Natural killer cell (primary cell): ENCODE data around the gene SRP9. TPM values are rescaled to one million over a fixed set of nuclear protein-coding genes. Genes with fewer than 3 reads are reported as not detected.

ENCODE experiments used
- ATAC-seq, 3 donors: fragments of 150-1000 bp in 2 of 3; fragments of 200-7000 bp in 1 of 3; cut with Tn5 transposase; 1 replicate in 1 of 3; 2 replicates in 2 of 3; pipeline ENCODE4 v1.10.0; 2021; ENCODE audit warnings: mild to moderate bottlenecking in 2 of 3, moderate library complexity in 2 of 3
- DNase-seq, 2 donors: peaks; one replicate each; pipeline versions ENCODE4 v3.0.0 to v3.0.0-alpha.2; 2013 to 2021; ENCODE audit warnings: mixed read lengths in 1 of 2
- H3K27ac ChIP-seq: one replicate; pipeline ENCODE4 v1.5.1; 2013; ENCODE audit warnings: mild to moderate bottlenecking, low read length
- H3K27me3 ChIP-seq: one replicate; pipeline ENCODE4 v1.6.1; 2013; ENCODE audit warnings: low read length; ENCODE audit not compliant: control insufficient read depth, insufficient read depth
- H3K36me3 ChIP-seq: one replicate; pipeline ENCODE4 v1.6.1; 2013; ENCODE audit warnings: low read length; ENCODE audit not compliant: control insufficient read depth, insufficient read depth
- H3K4me1 ChIP-seq: one replicate; pipeline ENCODE4 v1.6.1; 2013; ENCODE audit warnings: low read length; ENCODE audit not compliant: control insufficient read depth, insufficient read depth
- H3K4me3 ChIP-seq: one replicate; pipeline ENCODE4 v1.5.1; 2013; ENCODE audit warnings: low read length
- H3K9me3 ChIP-seq: one replicate; pipeline ENCODE4 v1.6.1; 2013; ENCODE audit warnings: low read length; ENCODE audit not compliant: control insufficient read depth, insufficient read depth
- H3K27ac Mint-ChIP-seq, 2 donors: one replicate each; pipeline ENCODE4 v1.8.0; 2022; ENCODE audit warnings: mild to moderate bottlenecking in 2 of 2, mixed read lengths in 2 of 2, moderate library complexity in 1 of 2
- H3K27me3 Mint-ChIP-seq, 2 donors: one replicate each; pipeline ENCODE4 v1.8.0; 2022; ENCODE audit warnings: low read depth in 2 of 2, mixed read lengths in 2 of 2
- H3K36me3 Mint-ChIP-seq: one replicate; pipeline ENCODE4 v1.8.0; 2022; ENCODE audit warnings: mixed read lengths
- H3K4me1 Mint-ChIP-seq, 2 donors: one replicate each; pipeline ENCODE4 v1.8.0; 2022; ENCODE audit warnings: mixed read lengths in 2 of 2
- H3K4me3 Mint-ChIP-seq: one replicate; pipeline ENCODE4 v1.8.0; 2022; ENCODE audit warnings: mild to moderate bottlenecking, moderate library complexity, mixed read lengths
- H3K9me3 Mint-ChIP-seq, 2 donors: one replicate each; pipeline ENCODE4 v1.8.0; 2022; ENCODE audit warnings: mixed read lengths in 2 of 2
- CTCF ChIP-seq: fragments of 200-600 bp; IDR thresholded peaks from one replicate; pipeline ENCODE4 v1.8.0; 2022; ENCODE audit warnings: antibody characterized with exemption
- WGBS: methylation state at CpG from one replicate; pipeline ENCODE4 v1.1.7; 2013; ENCODE audit warnings: missing lambda C conversion rate; ENCODE audit not compliant: insufficient coverage; 5-methylcytosine and 5-hydroxymethylcytosine counted together
- intact Hi-C: fragments of 100-400 bp; cut with micrococcal nuclease; formaldehyde crosslinking; loops from one replicate; pipeline ENCODE4 v1.14.2; 2022
- total RNA-seq, 4 donors: library from RNA; stranded (reverse); fragments of 120-200 nt in 1 of 4; gene quantifications; one replicate each; pipeline versions ENCODE4 v1.2.3 to v1.2.4, GENCODE V29; 2013 to 2022

The SRP9 gene
- total RNA-seq, 3 donors from 2014 or later (not counting 1 experiment from before 2014, with no cell fraction given), result 83.1 to 116 (median 93.0) TPM

DNA sequence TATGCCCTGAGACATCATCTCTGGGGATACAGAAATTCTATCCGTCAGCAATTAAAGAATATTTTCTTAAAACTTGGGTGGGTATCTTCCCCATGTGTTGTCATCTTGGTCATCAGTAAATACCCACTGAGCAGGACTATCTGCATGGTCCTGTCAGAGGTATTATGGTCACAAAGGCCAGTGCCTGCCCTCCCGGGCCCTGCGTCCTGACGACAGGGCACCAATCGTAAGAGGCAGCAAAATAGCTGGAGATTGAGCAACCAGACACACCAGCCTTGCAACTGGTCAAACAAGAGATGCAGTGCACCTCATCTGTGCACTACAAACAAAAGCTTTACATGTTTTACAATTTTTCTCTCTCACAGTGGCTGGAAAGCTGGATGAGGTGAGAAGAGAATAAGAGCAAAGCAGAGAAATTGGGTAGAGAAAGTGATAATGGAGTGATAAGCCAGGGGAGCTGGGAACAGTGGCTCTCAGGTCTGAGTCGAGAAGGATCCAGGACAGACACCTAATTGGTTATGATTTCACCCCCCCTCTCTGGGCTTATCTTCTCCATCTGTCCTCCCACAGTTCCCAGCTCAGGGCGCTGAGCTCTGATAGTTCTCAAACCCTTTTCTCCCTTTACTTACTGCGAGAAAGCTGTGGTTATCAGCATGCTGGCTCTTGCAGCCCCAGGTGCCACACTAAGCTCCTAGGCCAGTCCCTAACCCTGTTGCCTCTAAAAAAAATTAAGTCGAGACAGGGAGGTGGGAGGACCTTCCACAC is 8.8 kb upstream of the SRP9 start:
- Mint-ChIP-seq H3K27me3 (no peaks in the 10 kb centered on the region), H3K36me3 (no peaks in the 10 kb centered on the region), H3K27ac (no peak overlapping the region), H3K4me1 (no peaks in the 10 kb centered on the region), H3K9me3 (no peaks in the 10 kb centered on the region), H3K4me3 (no peak overlapping the region)
- no peak for ATAC-seq
- Histone ChIP-seq H3K9me3 (no peaks in the 10 kb centered on the region), H3K27me3 (no peaks in the 10 kb centered on the region), H3K27ac (no peak overlapping the region), H3K4me3 (no peak overlapping the region), H3K4me1 (no peaks in the 10 kb centered on the region), H3K36me3 (no peaks in the 10 kb centered on the region)
- DNase-seq, result no peak
- WGBS, result 86% methylated on average over 9 of the region's 9 CpGs
- TF ChIP-seq CTCF, result no peak
- intact Hi-C loops, result no loop called here

GRCh38 chr1:225769687-225770086 is 7.9 kb upstream of the SRP9 start:
- Histone ChIP-seq H3K4me3 (no peak overlapping the region), H3K4me1 (no peaks in the 10 kb centered on the region), H3K27me3 (no peaks in the 10 kb centered on the region), H3K9me3 (no peaks in the 10 kb centered on the region), H3K27ac (no peak overlapping the region), H3K36me3 (no peaks in the 10 kb centered on the region)
- TF ChIP-seq CTCF, result no peak
- Mint-ChIP-seq H3K9me3 (no peaks in the 10 kb centered on the region), H3K4me3 (no peak overlapping the region), H3K27ac (no peak overlapping the region), H3K27me3 (no peaks in the 10 kb centered on the region), H3K36me3 (no peaks in the 10 kb centered on the region), H3K4me1 (no peaks in the 10 kb centered on the region)
- ATAC-seq (no peak), DNase-seq (no peak)
- 84% methylated on average over 5 of the region's 5 CpGs for WGBS
- intact Hi-C loops, result no loop called here

DNA sequence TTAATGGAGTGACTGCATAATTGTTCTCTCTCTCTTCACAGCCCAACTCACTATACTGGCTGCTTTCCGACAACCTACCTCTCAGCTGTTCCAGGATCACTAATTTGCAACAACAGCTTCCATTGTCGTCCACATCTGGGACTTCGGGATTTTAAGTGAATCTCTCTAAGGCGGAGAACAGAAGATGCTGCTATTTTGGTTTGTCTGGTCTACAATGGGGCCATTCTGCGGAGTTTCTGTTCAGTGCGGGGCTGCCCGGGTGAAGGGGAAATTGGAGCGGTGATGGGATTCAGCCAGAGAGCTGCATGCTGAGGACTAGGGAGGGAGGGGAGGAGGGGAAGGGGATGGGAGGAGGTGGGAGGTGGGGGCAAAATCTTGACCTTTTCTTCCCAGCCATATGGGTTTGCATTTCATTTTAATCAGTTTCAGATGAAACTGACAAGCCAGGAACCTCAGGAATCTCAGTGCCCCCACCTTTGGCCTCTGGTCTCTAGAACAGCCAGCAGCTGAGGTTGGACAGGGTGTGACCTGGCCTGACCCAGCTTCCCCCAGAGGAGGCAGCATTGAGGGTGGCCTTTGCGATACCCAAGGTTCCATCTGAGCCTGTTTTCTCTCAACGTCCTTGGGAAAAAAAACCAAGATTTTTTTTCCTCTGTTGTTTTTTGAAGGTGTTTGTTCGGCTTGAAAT is 6.9 kb upstream of the SRP9 start:
- Histone ChIP-seq H3K4me3 (no peak overlapping the region), H3K36me3 (no peaks in the 10 kb centered on the region), H3K9me3 (no peaks in the 10 kb centered on the region), H3K27me3 (no peaks in the 10 kb centered on the region), H3K27ac (no peak overlapping the region), H3K4me1 (no peaks in the 10 kb centered on the region)
- no peak for DNase-seq
- Mint-ChIP-seq H3K27me3 (no peaks in the 10 kb centered on the region), H3K36me3 (no peaks in the 10 kb centered on the region), H3K4me1 (no peaks in the 10 kb centered on the region), H3K9me3 (no peaks in the 10 kb centered on the region), H3K27ac (no peak overlapping the region), H3K4me3 (no peak overlapping the region)
- no peak for ATAC-seq
- WGBS, result 94% methylated on average over 10 of the region's 11 CpGs
- no peak for TF ChIP-seq CTCF
- intact Hi-C loops, result no loop called here
